HEK293 (cell line): ENCODE data around the gene LAYN.

ENCODE experiments used
- SP2 ChIP-seq: fragments of 450-650 bp; formaldehyde crosslinking; IDR thresholded peaks from 2 replicates; pipeline ENCODE4 v1.5.1; 2016; ENCODE audit warnings: missing biosample characterization, missing genetic modification characterization
- TCF7L2 ChIP-seq: IDR thresholded peaks from 2 replicates; pipeline ENCODE4 v1.6.1; 2011; ENCODE audit warnings: low read depth, mild to moderate bottlenecking, inconsistent platforms, low read length, moderate library complexity, borderline replicate concordance
- ZNF133 ChIP-seq: fragments of 450-650 bp; formaldehyde crosslinking; IDR thresholded peaks from 2 replicates; pipeline ENCODE4 v1.5.1; 2016; ENCODE audit warnings: missing biosample characterization, missing genetic modification characterization
- ZNF239 ChIP-seq: fragments of 450-650 bp; formaldehyde crosslinking; IDR thresholded peaks from 2 replicates; pipeline ENCODE4 v1.5.1; 2016; ENCODE audit warnings: missing biosample characterization, missing genetic modification characterization
- ZNF701 ChIP-seq: fragments of 450-650 bp; formaldehyde crosslinking; IDR thresholded peaks from 2 replicates; pipeline ENCODE4 v1.5.1; 2016; ENCODE audit warnings: missing biosample characterization, missing genetic modification characterization

DNA sequence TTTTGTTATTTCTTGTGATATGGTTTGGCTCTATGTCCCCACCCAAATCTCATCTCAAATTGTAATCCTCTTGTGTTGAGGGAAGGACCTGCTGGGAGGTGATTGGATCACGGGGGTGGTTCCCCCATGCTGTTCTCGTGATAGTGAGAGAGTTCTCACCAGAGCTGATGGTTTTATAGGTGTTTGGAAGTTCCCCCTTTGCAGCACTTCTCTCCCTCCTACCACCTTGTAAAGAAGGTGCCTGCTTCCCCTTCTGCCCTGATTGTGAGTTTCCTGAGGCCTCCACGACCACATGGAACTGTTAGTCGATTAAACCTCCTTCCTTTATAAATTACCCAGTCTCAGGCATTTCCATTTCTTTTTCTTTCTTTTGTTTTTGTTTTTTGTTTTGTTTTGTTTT, 37.3 kb downstream of the LAYN start:
- TF ChIP-seq ZNF701 (tag by site-specific recombination) (no peak), SP2 (tag by site-specific recombination) (no peak), TCF7L2 (no peak), ZNF133 (no peak), ZNF239 (no peak)
